ENCODE measurements around the gene DDX1. TPM values are rescaled to one million over a fixed set of nuclear protein-coding genes. Genes with fewer than 3 reads are reported as not detected.

DDX1 gene
- total and polyA plus RNA-seq, 2 donors (not counting 1 experiment from before 2014, with no cell fraction given) = 54.3 to 176 TPM

DNA sequence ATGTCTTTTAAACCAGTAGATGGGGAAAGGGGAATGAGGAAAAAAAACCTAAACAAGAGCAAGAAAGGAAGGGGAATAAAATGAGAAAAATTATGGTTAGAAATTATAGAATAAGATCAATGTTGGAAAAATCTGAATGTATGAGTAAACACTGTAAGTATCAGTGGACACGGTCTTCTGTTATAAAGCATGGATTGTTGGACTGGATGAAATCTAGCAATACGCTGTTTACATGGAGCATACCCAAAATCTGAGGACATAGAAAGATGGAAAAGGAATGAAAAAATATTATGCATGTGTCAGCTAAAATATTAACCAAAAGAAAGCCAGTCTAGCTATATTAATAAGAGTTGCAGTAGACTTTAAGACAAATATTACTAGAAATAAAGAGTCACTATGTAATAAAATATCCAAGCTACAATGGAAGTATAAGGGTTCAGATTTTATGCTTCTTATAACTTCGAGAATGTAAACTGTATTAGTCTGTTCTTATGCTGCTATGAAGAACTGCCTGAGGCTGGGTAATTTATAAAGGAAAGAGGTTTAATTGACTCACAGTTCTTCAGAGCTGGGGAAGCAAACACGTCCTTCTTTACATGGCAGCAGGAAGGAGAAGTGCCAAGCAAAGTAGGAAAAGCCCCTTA is 32.4 kb downstream of the DDX1 start:
- no peak overlapping the region for H2AFZ ChIP-seq (ENCODE audit: low read length)
- no peaks in the 10 kb centered on the region for H4K20me1 ChIP-seq (ENCODE audit: control insufficient read depth, extremely low read depth, insufficient read depth, low read length)
- TF ChIP-seq, protein P1, sequence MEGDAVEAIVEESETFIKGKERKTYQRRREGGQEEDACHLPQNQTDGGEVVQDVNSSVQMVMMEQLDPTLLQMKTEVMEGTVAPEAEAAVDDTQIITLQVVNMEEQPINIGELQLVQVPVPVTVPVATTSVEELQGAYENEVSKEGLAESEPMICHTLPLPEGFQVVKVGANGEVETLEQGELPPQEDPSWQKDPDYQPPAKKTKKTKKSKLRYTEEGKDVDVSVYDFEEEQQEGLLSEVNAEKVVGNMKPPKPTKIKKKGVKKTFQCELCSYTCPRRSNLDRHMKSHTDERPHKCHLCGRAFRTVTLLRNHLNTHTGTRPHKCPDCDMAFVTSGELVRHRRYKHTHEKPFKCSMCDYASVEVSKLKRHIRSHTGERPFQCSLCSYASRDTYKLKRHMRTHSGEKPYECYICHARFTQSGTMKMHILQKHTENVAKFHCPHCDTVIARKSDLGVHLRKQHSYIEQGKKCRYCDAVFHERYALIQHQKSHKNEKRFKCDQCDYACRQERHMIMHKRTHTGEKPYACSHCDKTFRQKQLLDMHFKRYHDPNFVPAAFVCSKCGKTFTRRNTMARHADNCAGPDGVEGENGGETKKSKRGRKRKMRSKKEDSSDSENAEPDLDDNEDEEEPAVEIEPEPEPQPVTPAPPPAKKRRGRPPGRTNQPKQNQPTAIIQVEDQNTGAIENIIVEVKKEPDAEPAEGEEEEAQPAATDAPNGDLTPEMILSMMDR (conservative IDR thresholded peaks at IDR 0.05 in 1 of 2, IDR thresholded peaks at IDR 0.05 in 1 of 2; ENCODE audit: low read depth in 1 of 2, low read length in 2 of 2) = no peak
- TF ChIP-seq EZH2 (IDR thresholded peaks at IDR 0.05; ENCODE audit: low read length, missing control alignments) = no peak
- H3K36me3 ChIP-seq (ENCODE audit: control insufficient read depth, insufficient read depth, low read length) = peaks cover 12% of the 10 kb centered on the region
- no peak for DNase-seq (ENCODE audit: low read depth in 2 of 2)
- H3K9ac ChIP-seq (ENCODE audit: insufficient read depth, low read length) = no peak overlapping the region
- no peaks in the 10 kb centered on the region for H3K9me3 ChIP-seq (ENCODE audit: control insufficient read depth, insufficient read depth, low read depth, low read length)
- H3K27me3 ChIP-seq (ENCODE audit: control insufficient read depth, insufficient read depth, low read length) = no peaks in the 10 kb centered on the region
- H3K27ac ChIP-seq (ENCODE audit: insufficient read depth, low read length) = no peak overlapping the region
- no peaks in the 10 kb centered on the region for H3K4me1 ChIP-seq (ENCODE audit: control insufficient read depth, extremely low read depth, insufficient read depth, low read length)
- no peak overlapping the region for H3K4me3 ChIP-seq (replicated peaks in 1 of 4; ENCODE audit: control extremely low read depth in 1 of 4, insufficient read depth in 1 of 4, low read depth in 3 of 4, low read length in 4 of 4)
- H3K79me2 ChIP-seq (ENCODE audit: control insufficient read depth, insufficient read depth, low read length) = no peaks in the 10 kb centered on the region
- H3K4me2 ChIP-seq (ENCODE audit: extremely low read depth, insufficient read depth, low read length) = no peak overlapping the region

DNA sequence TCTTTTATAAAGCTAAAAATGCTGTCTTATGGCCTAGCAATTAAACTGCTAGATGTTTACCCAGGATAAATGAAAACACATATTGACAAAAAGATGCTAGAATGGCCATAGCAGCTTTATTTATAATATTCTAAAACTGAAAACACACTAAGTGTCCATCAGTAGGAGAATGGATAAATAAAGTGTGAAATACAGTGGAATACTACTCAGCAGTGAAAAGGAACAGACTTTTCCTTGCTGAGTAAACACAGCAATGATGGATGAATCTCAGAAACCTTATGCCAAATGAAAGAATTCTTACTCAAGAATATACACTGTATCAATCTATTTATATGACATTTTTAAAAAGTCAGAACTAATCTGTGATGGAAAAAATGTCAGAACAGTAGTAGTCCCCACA is 33.2 kb downstream of the DDX1 start:
- Histone ChIP-seq H3K36me3 (ENCODE audit: control insufficient read depth, insufficient read depth, low read length) (peaks cover 11% of the 10 kb centered on the region), H3K4me3 (replicated peaks in 1 of 4; ENCODE audit: control extremely low read depth in 1 of 4, insufficient read depth in 1 of 4, low read depth in 3 of 4, low read length in 4 of 4) (no peak overlapping the region), H3K27ac (ENCODE audit: insufficient read depth, low read length) (no peak overlapping the region), H2AFZ (ENCODE audit: low read length) (no peak overlapping the region), H3K9ac (ENCODE audit: insufficient read depth, low read length) (no peak overlapping the region), H3K79me2 (ENCODE audit: control insufficient read depth, insufficient read depth, low read length) (no peaks in the 10 kb centered on the region), H3K4me2 (ENCODE audit: extremely low read depth, insufficient read depth, low read length) (no peak overlapping the region), H3K27me3 (ENCODE audit: control insufficient read depth, insufficient read depth, low read length) (no peaks in the 10 kb centered on the region), H3K9me3 (ENCODE audit: control insufficient read depth, insufficient read depth, low read depth, low read length) (no peaks in the 10 kb centered on the region), H4K20me1 (ENCODE audit: control insufficient read depth, extremely low read depth, insufficient read depth, low read length) (no peaks in the 10 kb centered on the region), H3K4me1 (ENCODE audit: control insufficient read depth, extremely low read depth, insufficient read depth, low read length) (no peaks in the 10 kb centered on the region)
- no peak for DNase-seq (ENCODE audit: low read depth in 2 of 2)
- TF ChIP-seq, protein P1 (conservative IDR thresholded peaks at IDR 0.05 in 1 of 2, IDR thresholded peaks at IDR 0.05 in 1 of 2; ENCODE audit: low read depth in 1 of 2, low read length in 2 of 2) = no peak
- TF ChIP-seq EZH2 (IDR thresholded peaks at IDR 0.05; ENCODE audit: low read length, missing control alignments) = no peak

DNA sequence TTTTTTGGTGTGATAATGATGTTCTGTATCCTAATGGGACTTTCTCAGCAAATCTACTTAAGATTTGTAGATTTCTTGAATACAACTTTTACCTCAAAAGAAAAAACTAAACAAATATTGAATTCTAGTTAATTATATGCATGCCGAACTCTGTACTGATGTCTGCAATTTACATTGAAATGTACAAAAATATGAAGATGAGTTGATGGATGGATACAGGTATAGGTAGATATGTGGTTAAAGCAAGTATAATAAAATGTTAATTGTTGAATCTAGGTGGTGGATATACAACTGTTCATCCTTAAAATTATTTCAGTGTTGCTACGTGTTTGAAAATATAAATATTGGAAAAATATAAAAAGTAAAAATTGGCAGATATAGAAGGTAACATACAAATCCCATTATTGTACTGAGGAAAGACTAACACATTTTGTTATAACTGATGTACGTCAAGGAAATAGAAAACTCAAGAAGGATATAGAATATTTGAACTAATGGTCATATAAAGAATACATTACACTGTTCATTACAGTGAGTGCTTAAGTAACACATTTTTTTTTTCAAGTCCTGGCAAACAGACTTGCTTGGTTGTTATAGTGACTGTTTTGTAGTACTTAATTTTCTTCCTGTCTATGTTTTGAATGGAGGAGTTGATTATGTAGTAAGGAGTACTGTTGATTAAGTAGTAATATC is 33.8 kb downstream of the DDX1 start:
- no peak overlapping the region for H3K9ac ChIP-seq (ENCODE audit: insufficient read depth, low read length)
- TF ChIP-seq, protein P1 (conservative IDR thresholded peaks at IDR 0.05 in 1 of 2, IDR thresholded peaks at IDR 0.05 in 1 of 2; ENCODE audit: low read depth in 1 of 2, low read length in 2 of 2) = no peak
- no peak for TF ChIP-seq EZH2 (IDR thresholded peaks at IDR 0.05; ENCODE audit: low read length, missing control alignments)
- H3K4me1 ChIP-seq (ENCODE audit: control insufficient read depth, extremely low read depth, insufficient read depth, low read length) = no peaks in the 10 kb centered on the region
- no peaks in the 10 kb centered on the region for H3K27me3 ChIP-seq (ENCODE audit: control insufficient read depth, insufficient read depth, low read length)
- H3K36me3 ChIP-seq (ENCODE audit: control insufficient read depth, insufficient read depth, low read length) = peaks cover 11% of the 10 kb centered on the region
- no peaks in the 10 kb centered on the region for H4K20me1 ChIP-seq (ENCODE audit: control insufficient read depth, extremely low read depth, insufficient read depth, low read length)
- no peaks in the 10 kb centered on the region for H3K79me2 ChIP-seq (ENCODE audit: control insufficient read depth, insufficient read depth, low read length)
- H3K9me3 ChIP-seq (ENCODE audit: control insufficient read depth, insufficient read depth, low read depth, low read length) = no peaks in the 10 kb centered on the region
- no peak overlapping the region for H3K4me2 ChIP-seq (ENCODE audit: extremely low read depth, insufficient read depth, low read length)
- H3K27ac ChIP-seq (ENCODE audit: insufficient read depth, low read length) = no peak overlapping the region
- DNase-seq (ENCODE audit: low read depth in 2 of 2) = no peak
- no peak overlapping the region for H2AFZ ChIP-seq (ENCODE audit: low read length)
- no peak overlapping the region for H3K4me3 ChIP-seq (replicated peaks in 1 of 4; ENCODE audit: control extremely low read depth in 1 of 4, insufficient read depth in 1 of 4, low read depth in 3 of 4, low read length in 4 of 4)
